Measurements from ENCODE around the gene WDR81. TPM values are rescaled to one million over a fixed set of nuclear protein-coding genes. Genes with fewer than 3 reads are reported as not detected.

The WDR81 gene
- polyA plus RNA-seq, 1 donor (not counting 4 experiments of a cell fraction or from before 2014, with no cell fraction given) = 4.2 TPM

GRCh38 chr17:1785930-1786329, 61.4 kb downstream of the WDR81 start:
- no peaks in the 10 kb centered on the region for H3K27me3 ChIP-seq (ENCODE audit: control insufficient read depth, extremely low read depth, insufficient read depth, low read length)
- peaks cover 17% of the 10 kb centered on the region for H3K4me1 ChIP-seq (ENCODE audit: control insufficient read depth, extremely low read depth, insufficient read depth, low read length)
- no peak overlapping the region for H3K27ac ChIP-seq (ENCODE audit: control insufficient read depth, insufficient read depth, low read length)
- no peak for TF ChIP-seq EZH2 (IDR thresholded peaks at IDR 0.05; ENCODE audit: low read length)
- TF ChIP-seq CTCF (optimal IDR thresholded peaks at IDR 0.05 in 1 of 3, IDR thresholded peaks at IDR 0.05 in 1 of 3, conservative IDR thresholded peaks at IDR 0.05 in 1 of 3; ENCODE audit: extremely low read depth in 1 of 3, insufficient read depth in 2 of 3, low read length in 3 of 3) = no peak
- DNase-seq (ENCODE audit: low read depth, low spot score) (no peak), FAIRE-seq (no peak)
- no peaks in the 10 kb centered on the region for H3K9me1 ChIP-seq (ENCODE audit: control insufficient read depth, extremely low read depth, insufficient read depth, low read length)
- H3K9me3 ChIP-seq (ENCODE audit: control insufficient read depth, low read depth, low read length) = no peaks in the 10 kb centered on the region
- no peak overlapping the region for H3K9ac ChIP-seq (ENCODE audit: control insufficient read depth, extremely low read depth, insufficient read depth, low read length)
- no peak overlapping the region for H3K4me2 ChIP-seq (ENCODE audit: control insufficient read depth, extremely low read depth, insufficient read depth, low read depth, low read length)
- no peaks in the 10 kb centered on the region for H3K79me2 ChIP-seq (ENCODE audit: control insufficient read depth, insufficient read depth, low read length)
- no peak overlapping the region for H3K4me3 ChIP-seq (ENCODE audit: control insufficient read depth in 2 of 3, extremely low read depth in 1 of 3, insufficient read depth in 2 of 3, low read depth in 1 of 3, low read length in 3 of 3)
- H3K36me3 ChIP-seq (ENCODE audit: control insufficient read depth in 2 of 2, extremely low read depth in 1 of 2, insufficient read depth in 2 of 2, low read length in 2 of 2) = peaks cover 8 to 9% of the 10 kb centered on the region in 2 experiments
- H2AFZ ChIP-seq (ENCODE audit: control insufficient read depth, low read length) = no peak overlapping the region
- dilution Hi-C loops (cut with MboI; ENCODE audit: extremely low pct_ligation_motif_present, low sequenced_read_pairs) = no loop called here
- no peaks in the 10 kb centered on the region for H4K20me1 ChIP-seq (ENCODE audit: control insufficient read depth, extremely low read depth, insufficient read depth, low read length)

GRCh38 chr17:1786708-1787107, 62.2 kb downstream of the WDR81 start:
- no peak overlapping the region for H3K4me3 ChIP-seq (ENCODE audit: control insufficient read depth in 2 of 3, extremely low read depth in 1 of 3, insufficient read depth in 2 of 3, low read depth in 1 of 3, low read length in 3 of 3)
- H3K79me2 ChIP-seq (ENCODE audit: control insufficient read depth, insufficient read depth, low read length) = peaks cover 2% of the 10 kb centered on the region
- H3K9ac ChIP-seq (ENCODE audit: control insufficient read depth, extremely low read depth, insufficient read depth, low read length) = no peak overlapping the region
- no peaks in the 10 kb centered on the region for H3K9me3 ChIP-seq (ENCODE audit: control insufficient read depth, low read depth, low read length)
- no peaks in the 10 kb centered on the region for H3K27me3 ChIP-seq (ENCODE audit: control insufficient read depth, extremely low read depth, insufficient read depth, low read length)
- H3K36me3 ChIP-seq (ENCODE audit: control insufficient read depth in 2 of 2, extremely low read depth in 1 of 2, insufficient read depth in 2 of 2, low read length in 2 of 2) = peaks cover 8 to 9% of the 10 kb centered on the region in 2 experiments
- H3K4me2 ChIP-seq (ENCODE audit: control insufficient read depth, extremely low read depth, insufficient read depth, low read depth, low read length) = no peak overlapping the region
- no peaks in the 10 kb centered on the region for H4K20me1 ChIP-seq (ENCODE audit: control insufficient read depth, extremely low read depth, insufficient read depth, low read length)
- no peaks in the 10 kb centered on the region for H3K9me1 ChIP-seq (ENCODE audit: control insufficient read depth, extremely low read depth, insufficient read depth, low read length)
- dilution Hi-C loops (cut with MboI; ENCODE audit: extremely low pct_ligation_motif_present, low sequenced_read_pairs) = no loop called here
- FAIRE-seq = no peak
- DNase-seq (ENCODE audit: low read depth, low spot score) = no peak
- H3K4me1 ChIP-seq (ENCODE audit: control insufficient read depth, extremely low read depth, insufficient read depth, low read length) = peaks cover 17% of the 10 kb centered on the region
- no peak overlapping the region for H3K27ac ChIP-seq (ENCODE audit: control insufficient read depth, insufficient read depth, low read length)
- H2AFZ ChIP-seq (ENCODE audit: control insufficient read depth, low read length) = no peak overlapping the region
- TF ChIP-seq EZH2 (IDR thresholded peaks at IDR 0.05; ENCODE audit: low read length) (no peak), CTCF (optimal IDR thresholded peaks at IDR 0.05 in 1 of 3, IDR thresholded peaks at IDR 0.05 in 1 of 3, conservative IDR thresholded peaks at IDR 0.05 in 1 of 3; ENCODE audit: extremely low read depth in 1 of 3, insufficient read depth in 2 of 3, low read length in 3 of 3) (no peak)
